ENCODE data around the gene PHC2.
A peak's percentile ranks its signal among the peaks of the same experiment; 100 is the strongest.

Gene PHC2

DNA sequence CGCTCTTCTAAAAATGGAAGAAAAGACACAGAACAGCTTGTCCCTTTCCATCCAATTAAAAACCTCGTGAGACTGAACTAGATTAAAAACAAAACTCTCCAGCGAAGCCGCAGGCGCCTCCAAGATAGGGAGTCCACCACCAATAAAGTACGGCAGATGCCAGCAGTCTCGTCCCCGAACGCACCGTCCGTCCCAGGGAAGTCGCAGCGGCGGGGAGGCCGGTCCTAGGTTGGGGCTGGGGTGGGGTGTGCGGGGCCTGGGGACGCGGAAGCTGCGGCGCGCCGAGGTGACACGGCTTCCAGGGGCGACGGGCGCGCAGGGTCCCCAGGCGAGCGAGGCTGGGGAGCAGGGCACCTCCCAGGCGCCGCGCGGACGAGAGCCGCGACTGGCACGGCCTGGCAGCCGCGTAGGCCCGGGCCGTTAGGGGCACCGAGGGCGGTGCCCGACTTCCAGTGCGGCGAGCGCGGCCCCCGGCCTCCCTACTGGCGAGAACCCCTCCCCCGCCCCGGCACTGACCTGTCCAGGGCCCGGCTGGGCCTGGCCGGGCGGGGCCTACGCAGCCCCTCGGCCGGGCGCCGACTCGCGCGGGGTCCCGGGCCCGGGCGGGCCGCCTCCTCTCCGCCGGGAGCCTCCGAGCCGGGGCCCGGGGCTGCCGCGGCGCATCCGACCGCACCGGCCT is 81.7 kb downstream of the PHC2 start:
- peak; percentile 44 to 72 (median 61) for DNase-seq

DNA sequence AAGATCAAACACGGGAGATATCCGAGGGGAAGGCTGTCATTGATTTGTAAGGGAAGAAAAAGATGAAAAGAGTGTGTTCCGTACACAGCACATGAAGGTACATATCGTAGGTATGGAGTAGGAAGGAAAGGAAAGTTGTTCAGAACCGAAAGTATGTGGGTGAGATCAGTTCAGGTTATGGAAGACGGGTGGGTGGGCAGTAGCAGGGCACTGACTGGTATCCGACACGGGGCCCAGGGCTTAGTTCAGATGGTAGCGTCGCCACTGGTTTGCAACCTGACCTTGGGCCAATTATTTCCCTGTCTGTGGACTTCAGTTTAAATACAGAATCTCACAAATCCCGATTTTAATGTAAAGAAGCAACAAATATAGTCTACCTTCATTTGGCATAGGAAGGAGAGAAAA is 82.2 kb downstream of the PHC2 start:
- peak; percentile 40 to 60 (median 56) for DNase-seq

DNA sequence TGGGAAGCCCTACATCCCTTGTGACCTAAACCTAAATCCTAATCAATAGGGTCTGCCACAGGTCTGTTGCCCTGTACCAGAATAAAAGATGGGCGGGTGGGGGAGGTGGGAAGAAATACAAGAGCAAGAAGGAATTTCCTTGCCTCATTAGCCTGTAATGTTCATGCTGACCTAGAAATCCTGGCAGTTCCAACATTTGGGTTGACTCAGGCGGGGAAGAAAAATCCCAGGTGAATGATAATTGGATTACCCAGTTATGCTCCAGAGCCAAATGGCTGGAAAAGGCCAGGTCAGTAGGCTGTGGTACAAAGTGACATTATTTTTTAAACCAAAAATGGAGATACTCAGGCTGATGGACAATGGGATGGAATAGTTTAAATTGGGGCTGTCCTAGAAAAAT is 82.7 kb downstream of the PHC2 start:
- peak in 1 of 4 experiments; percentile 1 for DNase-seq

DNA sequence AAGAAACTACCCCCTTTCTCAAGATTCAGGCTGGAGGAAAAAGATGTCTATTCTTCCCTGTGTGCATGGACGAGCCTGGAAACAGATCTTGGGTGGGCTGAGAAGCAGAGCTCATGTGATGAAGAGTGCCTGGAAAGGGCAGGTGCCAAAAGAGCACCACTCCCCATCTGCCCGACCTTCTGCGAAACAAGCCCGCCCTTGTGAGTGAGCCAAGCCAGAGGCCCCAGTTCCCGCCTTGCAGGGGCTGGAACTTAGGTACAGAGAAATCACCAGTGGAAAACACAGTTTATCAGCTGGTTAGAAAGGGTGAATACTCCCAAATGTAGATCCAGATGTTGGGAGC is 83.3 kb downstream of the PHC2 start:
- DNase-seq, result no peak

DNA sequence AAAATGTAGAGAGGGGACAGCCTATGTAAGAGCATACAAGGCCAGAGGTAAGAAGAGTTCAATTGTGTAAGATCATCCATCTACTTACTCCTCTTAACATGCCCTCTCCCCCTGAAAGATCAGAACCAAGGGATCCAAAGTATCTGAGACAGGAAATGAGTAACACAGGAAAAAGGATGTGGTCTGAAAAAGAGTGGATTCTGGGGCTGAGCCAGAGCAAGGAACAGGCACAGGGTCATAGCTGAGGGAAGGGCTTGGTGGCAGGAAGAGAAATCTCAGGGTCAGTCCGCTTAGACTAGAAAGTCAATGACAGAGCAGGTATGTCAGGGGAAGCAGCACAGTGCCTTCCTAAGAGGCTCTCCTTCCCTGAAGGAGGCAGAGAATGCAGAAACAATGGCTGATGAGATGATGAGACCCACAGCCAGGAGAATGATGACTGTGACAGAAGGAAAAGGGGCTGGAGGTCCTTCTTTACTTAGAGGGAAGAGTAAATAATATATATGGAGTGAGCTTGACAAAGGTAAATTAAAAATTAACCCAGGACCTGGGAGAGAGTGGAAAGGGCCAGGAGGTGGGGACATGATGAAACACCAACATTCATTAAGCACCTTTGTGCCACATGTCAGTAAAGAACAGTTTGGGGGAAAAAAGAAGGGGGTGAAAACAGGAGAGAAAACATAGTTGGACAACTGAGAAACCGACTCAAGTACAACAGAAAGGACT is 83.8 kb downstream of the PHC2 start:
- DNase-seq, result peak; percentile 71 to 87 (median 76)

DNA sequence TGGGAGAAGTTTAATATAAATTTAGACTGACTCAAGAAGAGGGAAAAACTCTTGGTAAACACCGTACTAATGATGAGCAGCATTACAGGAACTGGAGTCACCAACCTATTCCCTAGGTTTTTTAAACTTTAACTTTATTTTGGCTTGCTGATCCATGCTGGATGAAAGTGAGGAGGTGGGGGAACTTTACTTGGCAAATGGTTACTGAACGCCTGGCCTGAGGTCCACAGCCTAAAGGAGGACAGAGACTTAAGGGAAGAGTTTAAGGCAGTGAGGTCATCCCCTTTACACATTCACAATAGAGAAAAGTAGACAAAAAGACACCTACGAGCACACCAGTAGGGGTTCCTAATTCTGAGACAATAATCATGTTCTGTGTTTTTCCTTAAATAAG is 84.4 kb downstream of the PHC2 start:
- DNase-seq, result peak in 1 of 4 experiments; percentile 30

DNA sequence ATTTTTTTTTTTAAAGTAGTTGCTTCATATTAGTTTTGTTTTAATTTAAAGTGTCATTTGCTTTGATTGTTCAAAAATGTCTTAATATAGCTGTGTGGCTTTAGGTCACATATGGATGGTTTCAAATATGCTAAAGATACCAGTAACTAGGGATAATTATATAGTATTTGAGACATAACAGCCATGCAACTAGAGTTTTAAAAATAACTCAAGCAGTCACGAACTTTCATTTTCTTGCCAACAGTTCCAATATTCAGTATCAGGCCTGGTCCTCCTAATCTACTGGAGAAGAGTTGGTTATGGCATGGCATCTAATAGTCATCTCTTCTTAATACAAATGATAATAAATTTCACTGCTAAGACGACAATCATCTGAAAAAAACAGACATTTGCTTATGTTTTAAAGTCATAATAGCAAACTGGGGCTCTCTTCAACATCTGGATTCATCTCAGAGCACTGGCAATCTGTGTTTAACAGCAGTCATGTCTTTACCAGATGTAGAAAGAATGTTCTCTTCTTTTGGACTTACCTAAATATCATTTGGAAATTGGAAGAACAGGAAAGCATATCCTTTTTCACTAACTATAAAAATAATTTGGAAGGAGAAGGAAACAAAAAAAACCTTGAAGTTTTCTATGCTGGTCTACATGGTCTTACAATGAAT is 85.9 kb downstream of the PHC2 start:
- DNase-seq, result no peak

DNA sequence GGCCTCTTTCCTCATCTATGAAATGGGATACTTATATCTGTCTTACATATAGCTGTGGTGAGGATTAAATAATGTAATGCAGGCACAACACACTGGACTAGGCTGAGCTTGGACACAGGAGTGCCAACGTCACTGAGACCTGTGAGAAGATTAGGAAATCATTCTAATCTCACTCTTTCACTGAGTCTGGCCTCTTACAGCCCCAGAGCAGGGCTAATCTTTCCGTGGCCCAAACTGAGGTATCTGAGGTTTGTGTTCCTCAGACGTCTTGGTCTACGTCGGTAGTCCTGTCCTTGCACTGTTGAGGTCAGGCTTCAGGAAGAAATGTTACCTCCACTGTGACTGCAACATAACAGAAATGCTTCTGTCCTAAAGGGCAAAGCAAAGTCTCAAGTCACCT is 87.4 kb downstream of the PHC2 start:
- DNase-seq, result no peak

DNA sequence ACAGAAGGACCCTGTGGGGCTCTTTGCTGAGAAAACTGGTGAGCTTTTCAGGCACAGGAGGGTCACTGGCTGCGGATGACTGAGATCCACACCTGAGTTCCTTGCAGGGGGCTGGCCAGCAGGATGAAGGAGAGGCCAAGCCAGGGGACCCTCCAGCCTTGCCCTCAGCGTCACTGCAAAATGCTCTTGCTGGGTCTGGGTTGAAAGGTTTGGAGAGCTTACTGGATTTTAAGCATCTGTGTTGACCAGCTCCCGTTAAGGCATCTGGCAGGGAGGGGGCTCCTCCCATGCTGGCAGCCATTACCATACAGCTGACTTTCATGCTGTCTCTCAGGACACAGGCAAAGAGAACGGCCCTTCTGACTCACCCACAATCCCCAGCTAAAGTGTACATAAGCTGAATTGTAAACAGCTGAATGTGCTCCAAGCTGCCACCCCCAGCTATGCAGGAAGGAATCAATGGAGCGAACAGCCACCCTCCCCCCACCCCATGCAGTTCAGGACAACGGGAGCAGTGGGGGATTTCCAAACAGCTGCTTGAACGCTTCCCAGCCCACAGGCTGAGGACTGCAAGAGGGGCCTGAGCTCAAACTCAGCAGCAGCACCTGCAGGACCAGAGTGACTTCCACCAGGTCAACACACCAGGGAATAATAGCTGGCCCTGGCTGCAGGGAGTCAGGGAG is 88.7 kb downstream of the PHC2 start:
- DNase-seq, result peak; percentile 35 to 60 (median 52)

DNA sequence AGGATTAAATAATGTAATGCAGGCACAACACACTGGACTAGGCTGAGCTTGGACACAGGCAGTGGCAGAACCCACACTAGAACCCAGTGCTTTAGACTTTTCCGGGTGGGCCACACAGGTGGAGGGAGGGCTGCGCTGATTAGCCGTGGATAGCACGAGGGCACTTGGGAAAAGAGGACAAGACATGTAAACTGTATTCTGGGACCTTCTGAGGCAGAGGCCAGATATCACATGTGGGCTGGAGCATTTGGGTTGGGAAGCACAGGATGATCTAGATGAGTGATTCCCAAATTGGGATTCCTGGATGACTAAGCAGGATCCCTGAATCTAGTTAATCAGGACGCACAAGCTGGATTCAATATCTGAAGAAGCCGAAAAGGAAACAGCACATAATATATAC is 89.7 kb downstream of the PHC2 start:
- DNase-seq, result no peak

DNA sequence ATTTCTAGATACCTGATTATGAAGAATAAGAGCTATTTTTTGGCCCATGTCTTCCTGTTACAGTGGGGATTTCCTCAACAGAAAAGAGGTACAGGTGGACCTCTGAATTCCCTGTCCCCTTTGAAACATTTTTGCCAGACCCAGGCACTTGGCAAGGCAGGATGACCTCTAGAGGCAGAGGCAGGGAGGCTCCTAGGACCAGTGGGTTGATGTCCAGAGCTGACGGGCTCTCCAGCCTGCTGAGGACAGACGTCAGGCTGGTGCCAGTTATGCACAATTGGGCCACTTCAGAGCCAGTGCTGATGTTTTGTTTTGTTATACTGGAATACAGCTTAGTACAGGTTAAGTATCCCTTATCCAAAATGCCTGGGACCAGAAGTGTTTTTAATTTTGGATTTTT is 91.5 kb downstream of the PHC2 start:
- DNase-seq, result peak in 3 of 4 experiments; percentile 26 to 48 (median 44)

DNA sequence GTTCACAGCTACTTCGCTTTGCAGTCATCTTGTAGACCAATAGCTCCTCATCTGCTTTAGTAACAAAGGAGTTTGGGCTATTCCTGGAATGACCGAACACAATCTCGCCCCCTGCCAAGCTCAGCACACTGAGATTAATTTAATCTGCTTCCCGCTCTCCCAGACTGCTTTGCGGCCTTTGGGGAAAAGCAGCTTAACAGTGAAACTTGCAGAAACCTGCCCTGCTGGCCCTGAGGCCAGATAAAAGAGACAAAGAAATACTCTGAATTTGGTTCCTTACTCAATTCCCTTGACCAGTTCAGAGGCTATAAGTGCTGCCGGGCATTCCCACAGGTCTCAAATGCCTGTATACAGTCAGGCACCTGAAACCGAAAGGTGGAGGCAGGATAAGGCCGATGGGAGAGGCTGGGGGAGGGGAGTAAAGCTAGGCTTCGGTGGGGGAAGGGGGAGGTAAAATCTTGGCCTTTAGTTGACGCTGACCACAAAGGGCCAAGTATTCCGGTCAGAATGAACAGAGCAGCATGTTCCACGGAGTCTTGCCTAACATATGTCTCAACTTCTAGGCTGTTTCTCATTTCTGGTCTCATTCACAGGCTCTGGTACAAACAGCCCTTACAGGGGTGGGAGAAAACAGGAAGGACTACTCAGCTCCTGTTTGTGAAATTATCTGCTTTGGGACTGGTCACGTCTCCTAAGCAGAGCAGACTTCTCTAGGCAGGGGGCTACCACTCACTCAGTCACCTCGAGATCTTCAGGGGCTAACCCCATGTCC is 92.3 kb downstream of the PHC2 start:
- DNase-seq, result peak; percentile 83 to 96 (median 90)

DNA sequence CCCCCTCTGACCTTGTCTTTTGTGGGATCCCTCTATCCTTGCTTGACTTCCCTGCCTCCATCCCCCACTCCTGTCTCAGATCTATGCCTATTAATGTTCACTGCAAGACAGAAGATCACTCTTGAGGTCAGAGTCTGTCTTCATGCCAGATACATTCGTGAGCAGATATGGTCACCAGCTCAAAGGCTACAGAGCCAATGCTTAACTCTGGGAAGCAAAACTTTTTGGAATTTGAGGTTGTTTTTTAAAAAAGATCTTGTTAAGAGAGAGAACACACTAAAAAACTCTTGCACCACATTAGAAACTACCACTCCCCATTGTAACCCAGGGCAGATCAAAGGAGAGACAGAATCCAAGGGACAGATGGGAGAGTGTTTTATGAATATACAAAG is 92.9 kb downstream of the PHC2 start:
- DNase-seq, result no peak

DNA sequence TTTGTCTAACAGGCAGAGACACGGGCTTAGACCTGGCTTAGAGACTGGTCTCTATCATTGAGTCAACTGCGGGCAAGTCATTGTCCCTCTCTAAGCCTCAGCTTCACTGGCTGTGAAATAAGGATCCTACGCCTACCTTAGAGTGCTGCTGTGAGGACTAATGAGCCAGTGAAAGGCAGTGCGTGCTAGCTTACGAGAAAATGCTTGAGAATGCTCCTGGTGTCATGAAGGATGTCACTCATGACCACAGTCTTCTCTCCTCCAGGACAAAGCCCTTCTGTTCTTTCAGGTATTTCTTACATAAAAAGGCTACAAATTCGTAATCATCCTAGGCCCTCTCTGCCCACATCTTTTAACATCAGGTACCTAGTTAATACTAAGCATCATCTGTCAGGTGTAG is 93.5 kb downstream of the PHC2 start:
- DNase-seq, result no peak

DNA sequence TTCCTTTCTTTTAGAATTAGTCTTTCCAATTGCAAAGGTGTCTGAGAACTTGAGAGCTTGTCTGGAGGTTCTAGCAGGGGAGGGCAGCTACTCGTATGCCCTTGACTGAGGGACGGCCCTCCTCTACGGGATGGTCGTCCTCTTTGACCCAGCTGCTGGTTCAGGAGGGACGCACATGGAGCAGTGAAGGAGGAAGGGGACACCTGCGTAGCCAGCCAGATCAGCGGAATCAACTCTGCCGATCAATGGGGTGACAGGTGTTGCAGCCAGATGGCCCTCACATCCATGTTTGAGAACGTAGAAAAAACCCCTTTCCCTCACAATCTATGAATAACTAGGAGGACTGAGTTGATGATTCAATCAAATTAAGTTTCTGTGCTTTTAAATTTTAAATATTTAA is 94.3 kb downstream of the PHC2 start:
- DNase-seq, result no peak

DNA sequence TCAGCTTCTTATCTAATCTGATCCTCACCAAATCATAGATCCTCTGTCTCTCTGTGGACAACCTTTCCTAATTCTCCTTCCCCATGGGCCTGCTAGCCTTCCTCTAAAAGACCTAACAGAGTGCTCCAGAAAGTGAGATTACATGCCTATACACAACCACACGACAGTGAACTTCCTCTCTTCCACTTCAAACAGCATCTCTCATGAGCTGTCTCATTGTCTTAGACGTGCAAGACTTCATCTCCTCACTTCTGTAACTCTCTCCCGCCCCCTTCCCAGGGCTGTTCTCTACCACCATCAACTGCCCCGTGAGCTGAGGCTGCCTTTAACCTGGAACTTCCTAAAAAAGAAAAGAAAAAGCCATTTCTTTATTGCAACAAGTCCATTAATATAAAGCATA is 95.9 kb downstream of the PHC2 start:
- DNase-seq, result peak; percentile 81 to 93 (median 84)

DNA sequence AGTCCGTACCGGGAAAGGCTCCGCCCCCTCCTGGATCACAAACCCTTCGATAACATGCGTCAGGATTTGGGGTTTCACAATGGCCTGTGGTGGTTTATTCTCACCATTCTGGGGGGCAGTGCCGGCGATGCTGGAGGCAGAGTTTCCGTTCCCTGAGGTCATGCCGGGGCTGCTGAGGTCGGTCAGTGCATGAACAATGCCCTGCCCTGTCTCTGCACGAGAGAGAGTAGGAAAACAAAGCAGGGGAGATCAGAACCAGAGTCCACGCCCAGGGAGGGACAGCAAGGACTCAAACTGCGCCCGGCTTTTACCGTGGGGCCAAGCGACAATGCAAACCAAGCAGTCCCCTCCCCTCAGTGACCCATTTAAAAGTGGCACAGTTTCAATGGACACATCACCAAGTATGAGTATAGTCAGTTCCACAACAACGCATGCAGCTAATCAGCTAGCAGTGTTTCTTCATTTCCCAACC is 96.8 kb downstream of the PHC2 start:
- DNase-seq, result peak; percentile 53 to 82 (median 76)

DNA sequence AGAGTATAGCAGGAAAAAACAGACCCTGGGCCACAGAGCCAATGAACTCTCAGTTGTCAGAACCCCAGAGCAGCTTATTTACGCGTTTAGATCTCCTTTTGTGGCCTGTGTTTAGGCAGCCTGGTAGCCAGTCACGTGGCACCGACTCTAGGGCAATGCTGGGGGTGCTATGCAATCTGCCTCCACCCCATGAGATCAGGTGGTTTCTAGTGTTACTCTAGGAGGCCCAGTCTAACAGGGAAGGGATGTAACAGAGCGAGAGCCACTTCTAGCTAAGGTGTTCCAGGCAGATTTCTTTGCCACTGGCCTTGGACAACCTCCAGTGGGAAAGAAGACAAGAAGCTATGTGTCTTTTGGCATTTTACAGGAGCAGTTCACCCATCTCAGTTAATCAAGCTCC is 98.0 kb downstream of the PHC2 start:
- DNase-seq, result peak in 1 of 4 experiments; percentile 24

DNA sequence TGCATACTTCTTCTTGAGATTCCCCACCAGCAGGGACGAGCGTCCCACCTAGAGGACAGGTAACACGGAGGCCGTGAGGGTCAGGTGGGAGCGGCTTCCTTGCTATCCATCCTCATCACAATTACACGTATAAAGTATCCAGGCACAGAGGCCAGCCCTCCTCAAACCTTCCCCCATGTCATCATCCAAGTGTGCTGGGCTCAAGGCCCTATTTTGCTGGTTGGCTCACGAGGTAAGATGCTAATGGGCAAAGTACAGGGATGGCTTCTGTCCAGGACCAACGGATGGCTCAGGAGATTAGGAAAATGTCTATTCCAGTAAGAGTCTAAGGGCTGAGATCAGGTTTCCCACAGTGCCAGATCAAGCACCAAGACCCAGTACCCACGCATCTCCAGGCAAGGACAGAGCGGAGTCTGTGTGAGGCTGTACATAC is 98.5 kb downstream of the PHC2 start:
- DNase-seq, result no peak

DNA sequence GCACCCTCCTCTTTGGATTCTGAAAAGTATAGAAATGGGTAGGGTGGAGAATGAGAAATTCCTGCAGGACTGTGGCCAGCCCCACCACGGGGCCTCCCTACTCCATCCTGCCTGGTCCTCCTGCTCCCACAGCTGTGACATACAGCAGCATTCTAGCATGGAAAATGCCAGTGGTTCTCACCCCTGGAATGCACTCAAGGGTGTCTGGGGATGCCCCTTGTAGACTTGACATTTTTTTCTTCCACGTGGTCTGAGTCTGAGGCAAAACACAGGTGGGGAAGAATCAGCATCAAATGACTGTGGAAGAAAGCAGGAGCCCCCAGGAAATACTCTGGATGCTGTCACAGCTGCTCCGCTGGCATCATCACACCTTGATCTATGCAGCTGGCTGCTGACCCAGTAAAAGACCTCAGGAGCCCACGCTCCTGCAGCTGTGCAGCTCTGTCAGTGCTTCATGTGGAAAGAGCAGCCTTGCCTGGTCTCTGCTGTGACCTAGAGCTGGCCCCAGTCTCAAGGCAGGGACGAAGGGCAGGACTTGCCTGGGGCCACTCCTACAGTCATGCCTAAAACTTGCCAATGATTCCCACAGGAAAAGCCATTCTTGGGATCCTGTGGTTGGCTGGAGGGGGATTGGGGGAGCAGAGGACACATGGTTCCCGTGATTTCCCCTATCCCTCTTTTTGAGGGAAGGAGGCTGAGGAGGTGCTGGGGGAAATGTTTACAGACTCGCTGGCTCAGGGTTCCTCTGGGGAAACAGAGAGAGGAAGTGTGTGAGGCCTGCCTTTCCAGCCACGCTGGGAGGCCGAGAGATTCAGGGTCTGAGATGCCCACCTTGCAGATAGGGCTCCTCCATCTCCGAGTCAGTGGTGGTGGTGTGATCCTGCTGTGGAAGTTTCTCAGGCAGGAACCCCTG is 99.2 kb downstream of the PHC2 start:
- peak in 1 of 4 experiments; percentile 34 for DNase-seq

DNA sequence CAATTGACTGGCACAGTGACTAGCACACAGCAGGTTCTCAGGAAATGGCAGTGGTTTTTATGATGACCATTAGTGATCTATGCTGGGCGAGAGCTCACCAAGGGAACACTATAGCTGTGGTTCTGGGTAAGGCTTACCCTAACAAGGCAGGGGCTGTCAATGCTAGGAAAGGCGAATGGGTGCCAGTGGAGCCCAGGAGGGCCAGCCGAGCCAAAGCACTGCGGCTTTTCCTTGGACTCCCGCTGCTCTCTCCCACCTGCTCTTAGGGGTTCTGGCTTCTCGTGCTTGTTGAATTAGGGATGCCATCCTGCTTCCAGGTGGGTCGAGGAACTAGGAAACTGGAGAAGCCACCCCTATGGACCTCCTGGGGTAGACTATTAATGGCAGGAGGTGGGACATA is 100.0 kb downstream of the PHC2 start:
- no peak for DNase-seq

Measured in suppressor macrophage (primary cell).